ENCODE data around the gene RASAL1. TPM values are rescaled to one million over a fixed set of nuclear protein-coding genes. Genes with fewer than 3 reads are reported as not detected.
A peak's percentile ranks its signal among the peaks of the same experiment; 100 is the strongest.

RASAL1 gene
- total RNA-seq, 1 experiment from 2014 or later, result 8.1 TPM

GRCh38 chr12:113081873-113082272 is 53.7 kb downstream of the RASAL1 start:
- H3K27ac Mint-ChIP-seq, result no peak overlapping the region
- H3K36me3 Mint-ChIP-seq, result no peaks in the 10 kb centered on the region
- H3K9me3 Mint-ChIP-seq, result no peaks in the 10 kb centered on the region
- ChIA-PET POLR2A (no interaction called here), CTCF (interaction anchor here (0.7 to 0.8 kb wide), 2 partner anchors 11 kb away, joined by 3 to 4 read pairs; no protein-coding TSS in a partner anchor)
- ATAC-seq (no peak), DNase-seq (ENCODE audit: low spot score) (no peak)
- H3K27me3 Mint-ChIP-seq (ENCODE audit: low read depth), result peaks cover 28% of the 10 kb centered on the region
- H3K4me3 Mint-ChIP-seq, result no peak overlapping the region
- TF ChIP-seq ZSCAN18 (CRISPR knock-in tag; IDR thresholded peaks at IDR 0.05) (no peak), ZNF232 (CRISPR knock-in tag; IDR thresholded peaks at IDR 0.05) (no peak), ELF4 (CRISPR knock-in tag; IDR thresholded peaks at IDR 0.05; ENCODE audit: low read depth) (no peak), ATF2 (CRISPR knock-in tag; IDR thresholded peaks at IDR 0.05; ENCODE audit: borderline replicate concordance, low read depth) (no peak), ZNF263 (CRISPR knock-in tag; IDR thresholded peaks at IDR 0.05; ENCODE audit: low read depth) (no peak), ZNF512 (CRISPR knock-in tag; IDR thresholded peaks at IDR 0.05; ENCODE audit: borderline replicate concordance) (no peak), AFF4 (CRISPR knock-in tag; IDR thresholded peaks at IDR 0.05; ENCODE audit: borderline replicate concordance) (no peak), ZNF396 (CRISPR knock-in tag; IDR thresholded peaks at IDR 0.05; ENCODE audit: borderline replicate concordance) (no peak), FOXK1 (CRISPR knock-in tag; IDR thresholded peaks at IDR 0.05) (no peak), MYBL2 (CRISPR knock-in tag; IDR thresholded peaks at IDR 0.05) (no peak)
- H3K4me1 Mint-ChIP-seq, result peaks cover 14% of the 10 kb centered on the region

GRCh38 chr12:113077859-113078255 is 57.7 kb downstream of the RASAL1 start:
- H3K27ac Mint-ChIP-seq, result no peak overlapping the region
- H3K36me3 Mint-ChIP-seq, result no peaks in the 10 kb centered on the region
- H3K9me3 Mint-ChIP-seq, result no peaks in the 10 kb centered on the region
- POLR2A ChIA-PET, result no interaction called here
- TF ChIP-seq, protein P1, sequence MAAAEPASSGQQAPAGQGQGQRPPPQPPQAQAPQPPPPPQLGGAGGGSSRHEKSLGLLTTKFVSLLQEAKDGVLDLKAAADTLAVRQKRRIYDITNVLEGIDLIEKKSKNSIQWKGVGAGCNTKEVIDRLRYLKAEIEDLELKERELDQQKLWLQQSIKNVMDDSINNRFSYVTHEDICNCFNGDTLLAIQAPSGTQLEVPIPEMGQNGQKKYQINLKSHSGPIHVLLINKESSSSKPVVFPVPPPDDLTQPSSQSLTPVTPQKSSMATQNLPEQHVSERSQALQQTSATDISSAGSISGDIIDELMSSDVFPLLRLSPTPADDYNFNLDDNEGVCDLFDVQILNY (CRISPR knock-in tag; IDR thresholded peaks at IDR 0.05), result 0 out of 2 replicates have a peak, but pooled peaks have one; percentile 14
- TF ChIP-seq GABPB1 (CRISPR knock-in tag; IDR thresholded peaks at IDR 0.05), result no peak
- peak; percentile 71; the same call in 1 of the 2 replicates for TF ChIP-seq ZNF423 (CRISPR knock-in tag; IDR thresholded peaks at IDR 0.05)
- ATAC-seq (peak; percentile 48), DNase-seq (ENCODE audit: low spot score) (no peak)
- H3K4me1 Mint-ChIP-seq, result no peaks in the 10 kb centered on the region
- H3K27me3 Mint-ChIP-seq (ENCODE audit: low read depth), result peaks cover 54% of the 10 kb centered on the region
- CTCF ChIA-PET, result no interaction called here
- H3K4me3 Mint-ChIP-seq, result peak overlapping the region; percentile 47
